ENCODE data around the gene MACF1. TPM values are rescaled to one million over a fixed set of nuclear protein-coding genes. Genes with fewer than 3 reads are reported as not detected.
"Not testable (repeated sequence)": the region's sequence is repeated elsewhere in the genome, so short reads cannot be mapped to it uniquely, and the experiment has no call there.

The MACF1 gene
- total RNA-seq, 1 donor from 2014 or later, result 226 TPM

DNA sequence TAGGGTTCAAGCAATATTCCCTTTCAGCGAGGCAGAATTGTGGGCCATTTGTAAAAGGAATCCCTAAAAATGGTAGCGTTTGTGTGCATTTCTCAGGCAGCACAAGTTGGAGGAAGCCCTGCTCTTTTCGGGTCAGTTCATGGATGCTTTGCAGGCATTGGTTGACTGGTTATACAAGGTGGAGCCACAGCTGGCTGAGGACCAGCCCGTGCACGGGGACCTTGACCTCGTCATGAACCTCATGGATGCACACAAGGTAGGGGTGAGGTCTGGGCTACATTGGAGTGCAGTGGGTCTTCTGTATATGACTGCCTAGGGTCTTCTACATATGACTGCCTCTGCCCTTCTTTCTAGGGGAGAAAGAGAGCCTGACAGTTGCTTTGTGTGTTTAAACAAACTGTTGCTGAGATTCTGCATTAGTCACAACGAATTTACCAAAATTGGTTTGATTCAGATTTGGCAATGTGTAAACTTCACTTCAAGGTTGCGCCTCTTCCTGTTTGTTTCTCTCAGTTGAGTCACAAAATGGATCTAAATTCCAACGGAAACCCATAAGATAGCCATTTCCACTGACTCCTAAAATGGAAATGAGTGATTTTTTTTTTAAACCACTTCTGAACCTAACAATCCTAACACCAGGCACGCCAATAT lies 246.6 kb downstream of the MACF1 start:
- no peaks in the 10 kb centered on the region for H3K4me1 ChIP-seq (ENCODE audit: control insufficient read depth in 3 of 3, insufficient read depth in 3 of 3, low read length in 3 of 3)
- no peak overlapping the region for H3K27ac ChIP-seq (ENCODE audit: low read depth, low read length)
- H3K9ac ChIP-seq (ENCODE audit: low read depth in 1 of 3, low read length in 3 of 3), result no peak overlapping the region
- no peaks in the 10 kb centered on the region for H3K9me3 ChIP-seq (ENCODE audit: control insufficient read depth in 3 of 3, low read length in 3 of 3)
- H3K36me3 ChIP-seq (ENCODE audit: control insufficient read depth in 3 of 3, insufficient read depth in 3 of 3, low read length in 3 of 3), result peaks cover 70 to 90% (median 85%) of the 10 kb centered on the region in 3 donors
- no peak overlapping the region for H3K4me3 ChIP-seq (ENCODE audit: low read length in 3 of 3)
- no peaks in the 10 kb centered on the region for H3K27me3 ChIP-seq (ENCODE audit: control insufficient read depth in 3 of 3, insufficient read depth in 3 of 3, low read length in 3 of 3)

DNA sequence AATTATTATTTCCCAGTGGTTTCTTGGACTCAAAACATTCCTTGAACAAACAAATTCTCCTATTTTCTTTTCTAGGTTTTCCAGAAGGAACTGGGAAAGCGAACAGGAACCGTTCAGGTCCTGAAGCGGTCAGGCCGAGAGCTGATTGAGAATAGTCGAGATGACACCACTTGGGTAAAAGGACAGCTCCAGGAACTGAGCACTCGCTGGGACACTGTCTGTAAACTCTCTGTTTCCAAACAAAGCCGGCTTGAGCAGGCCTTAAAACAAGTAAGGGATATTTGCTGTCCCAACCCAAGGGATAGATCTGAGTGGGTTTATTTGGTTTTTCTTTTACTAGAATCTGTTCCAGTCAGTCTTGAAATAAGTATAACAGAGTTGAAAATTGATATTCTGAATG lies 247.6 kb downstream of the MACF1 start:
- H3K27me3 ChIP-seq (ENCODE audit: control insufficient read depth in 3 of 3, insufficient read depth in 3 of 3, low read length in 3 of 3), result no peaks in the 10 kb centered on the region
- no peak overlapping the region for H3K4me3 ChIP-seq (ENCODE audit: low read length in 3 of 3)
- no peaks in the 10 kb centered on the region for H3K4me1 ChIP-seq (ENCODE audit: control insufficient read depth in 3 of 3, insufficient read depth in 3 of 3, low read length in 3 of 3)
- no peaks in the 10 kb centered on the region for H3K9me3 ChIP-seq (ENCODE audit: control insufficient read depth in 3 of 3, low read length in 3 of 3)
- H3K9ac ChIP-seq (ENCODE audit: low read depth in 1 of 3, low read length in 3 of 3), result no peak overlapping the region
- H3K27ac ChIP-seq (ENCODE audit: low read depth, low read length), result no peak overlapping the region
- H3K36me3 ChIP-seq (ENCODE audit: control insufficient read depth in 3 of 3, insufficient read depth in 3 of 3, low read length in 3 of 3), result peaks cover 79 to 91% (median 88%) of the 10 kb centered on the region in 3 donors

DNA sequence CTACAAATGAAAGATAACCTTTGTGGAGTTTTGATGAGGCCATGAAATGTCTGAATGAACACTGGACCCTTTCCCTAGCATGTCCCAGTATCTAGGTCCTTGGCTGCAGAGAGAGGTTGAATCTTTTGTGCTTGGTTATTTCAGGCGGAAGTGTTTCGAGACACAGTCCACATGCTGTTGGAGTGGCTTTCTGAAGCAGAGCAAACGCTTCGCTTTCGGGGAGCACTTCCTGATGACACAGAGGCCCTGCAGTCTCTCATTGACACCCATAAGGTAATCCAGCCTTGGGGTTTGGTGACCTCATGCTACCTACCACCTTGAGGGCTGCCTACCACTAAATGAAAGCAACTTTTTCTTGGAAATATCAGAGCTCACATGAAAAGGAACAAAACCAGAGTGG lies 248.0 kb downstream of the MACF1 start:
- Histone ChIP-seq H3K9me3 (ENCODE audit: control insufficient read depth in 3 of 3, low read length in 3 of 3) (no peaks in the 10 kb centered on the region), H3K9ac (ENCODE audit: low read depth in 1 of 3, low read length in 3 of 3) (no peak overlapping the region), H3K27ac (ENCODE audit: low read depth, low read length) (no peak overlapping the region), H3K27me3 (ENCODE audit: control insufficient read depth in 3 of 3, insufficient read depth in 3 of 3, low read length in 3 of 3) (no peaks in the 10 kb centered on the region), H3K4me1 (ENCODE audit: control insufficient read depth in 3 of 3, insufficient read depth in 3 of 3, low read length in 3 of 3) (no peaks in the 10 kb centered on the region), H3K36me3 (ENCODE audit: control insufficient read depth in 3 of 3, insufficient read depth in 3 of 3, low read length in 3 of 3) (peaks cover 79 to 91% (median 88%) of the 10 kb centered on the region in 3 donors), H3K4me3 (ENCODE audit: low read length in 3 of 3) (no peak overlapping the region)

DNA sequence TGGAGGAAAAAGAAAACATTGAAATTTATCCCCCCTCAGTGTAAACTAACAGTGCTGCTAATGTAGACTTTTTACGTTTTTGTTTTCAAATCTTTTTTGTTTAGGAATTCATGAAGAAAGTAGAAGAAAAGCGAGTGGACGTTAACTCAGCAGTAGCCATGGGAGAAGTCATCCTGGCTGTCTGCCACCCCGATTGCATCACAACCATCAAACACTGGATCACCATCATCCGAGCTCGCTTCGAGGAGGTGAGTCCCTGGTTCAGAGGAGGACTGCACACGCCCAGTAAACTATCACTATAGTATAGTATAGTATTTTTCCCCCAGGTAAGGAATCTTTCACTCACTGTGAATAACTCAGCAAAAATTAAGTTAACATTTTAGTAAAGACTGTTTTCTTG lies 249.1 kb downstream of the MACF1 start:
- H3K4me1 ChIP-seq (ENCODE audit: control insufficient read depth in 3 of 3, insufficient read depth in 3 of 3, low read length in 3 of 3), result no peaks in the 10 kb centered on the region
- no peaks in the 10 kb centered on the region for H3K27me3 ChIP-seq (ENCODE audit: control insufficient read depth in 3 of 3, insufficient read depth in 3 of 3, low read length in 3 of 3)
- H3K4me3 ChIP-seq (ENCODE audit: low read length in 3 of 3), result no peak overlapping the region
- H3K36me3 ChIP-seq (ENCODE audit: control insufficient read depth in 3 of 3, insufficient read depth in 3 of 3, low read length in 3 of 3), result peaks cover 79 to 90% (median 88%) of the 10 kb centered on the region in 3 donors
- no peak overlapping the region for H3K27ac ChIP-seq (ENCODE audit: low read depth, low read length)
- H3K9ac ChIP-seq (ENCODE audit: low read depth in 1 of 3, low read length in 3 of 3), result no peak overlapping the region
- no peaks in the 10 kb centered on the region for H3K9me3 ChIP-seq (ENCODE audit: control insufficient read depth in 3 of 3, low read length in 3 of 3)

DNA sequence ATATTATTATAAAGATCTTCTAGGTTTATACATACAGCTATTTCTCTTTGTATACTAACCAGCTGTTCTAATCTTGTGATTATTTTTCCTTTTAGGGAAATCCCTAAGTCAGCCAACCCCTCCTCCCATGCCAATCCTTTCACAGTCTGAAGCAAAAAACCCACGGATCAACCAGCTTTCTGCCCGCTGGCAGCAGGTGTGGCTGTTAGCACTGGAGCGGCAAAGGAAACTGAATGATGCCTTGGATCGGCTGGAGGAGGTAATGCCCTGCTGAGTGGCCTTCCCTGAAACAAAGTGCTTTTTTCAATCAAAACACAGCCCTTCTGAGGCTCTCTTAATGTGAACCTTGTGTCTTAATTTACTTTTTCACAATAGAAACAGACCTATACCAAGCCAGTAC lies 254.5 kb downstream of the MACF1 start:
- H3K27me3 ChIP-seq (ENCODE audit: control insufficient read depth in 3 of 3, insufficient read depth in 3 of 3, low read length in 3 of 3), result no peaks in the 10 kb centered on the region
- H3K9ac ChIP-seq (ENCODE audit: low read depth in 1 of 3, low read length in 3 of 3), result no peak overlapping the region
- peaks cover 85 to 94% (median 94%) of the 10 kb centered on the region in 3 donors for H3K36me3 ChIP-seq (ENCODE audit: control insufficient read depth in 3 of 3, insufficient read depth in 3 of 3, low read length in 3 of 3)
- no peak overlapping the region for H3K4me3 ChIP-seq (ENCODE audit: low read length in 3 of 3)
- H3K9me3 ChIP-seq (ENCODE audit: control insufficient read depth in 3 of 3, low read length in 3 of 3), result no peaks in the 10 kb centered on the region
- no peak overlapping the region for H3K27ac ChIP-seq (ENCODE audit: low read depth, low read length)
- H3K4me1 ChIP-seq (ENCODE audit: control insufficient read depth in 3 of 3, insufficient read depth in 3 of 3, low read length in 3 of 3), result no peaks in the 10 kb centered on the region

DNA sequence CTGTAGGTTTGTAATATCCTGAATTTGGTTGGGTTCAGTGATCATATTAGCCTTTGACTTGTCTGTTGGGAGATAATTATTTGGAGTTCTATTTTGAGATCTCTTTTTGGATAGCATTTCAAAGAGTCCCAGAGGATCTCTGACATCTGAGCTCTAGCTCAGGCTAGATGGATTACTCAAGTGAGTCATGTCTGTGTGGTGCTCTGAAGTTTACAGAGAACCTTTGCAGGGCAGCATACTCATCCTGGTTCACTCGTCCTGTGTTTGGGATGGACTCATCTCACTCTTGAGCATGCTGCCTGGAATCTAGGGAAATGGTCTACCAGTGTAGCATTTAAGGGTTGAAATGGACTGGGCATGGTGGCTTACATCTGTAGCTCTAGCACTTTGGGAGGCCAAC lies 257.6 kb downstream of the MACF1 start:
- no peak overlapping the region for H3K4me3 ChIP-seq (ENCODE audit: low read length in 3 of 3)
- H3K9ac ChIP-seq (ENCODE audit: low read depth in 1 of 3, low read length in 3 of 3), result no peak overlapping the region
- no peaks in the 10 kb centered on the region for H3K27me3 ChIP-seq (ENCODE audit: control insufficient read depth in 3 of 3, insufficient read depth in 3 of 3, low read length in 3 of 3)
- H3K27ac ChIP-seq (ENCODE audit: low read depth, low read length), result no peak overlapping the region
- H3K4me1 ChIP-seq (ENCODE audit: control insufficient read depth in 3 of 3, insufficient read depth in 3 of 3, low read length in 3 of 3), result no peaks in the 10 kb centered on the region
- H3K36me3 ChIP-seq (ENCODE audit: control insufficient read depth in 3 of 3, insufficient read depth in 3 of 3, low read length in 3 of 3), result peaks cover 63 to 92% (median 88%) of the 10 kb centered on the region in 3 donors
- H3K9me3 ChIP-seq (ENCODE audit: control insufficient read depth in 3 of 3, low read length in 3 of 3), result no peaks in the 10 kb centered on the region

DNA sequence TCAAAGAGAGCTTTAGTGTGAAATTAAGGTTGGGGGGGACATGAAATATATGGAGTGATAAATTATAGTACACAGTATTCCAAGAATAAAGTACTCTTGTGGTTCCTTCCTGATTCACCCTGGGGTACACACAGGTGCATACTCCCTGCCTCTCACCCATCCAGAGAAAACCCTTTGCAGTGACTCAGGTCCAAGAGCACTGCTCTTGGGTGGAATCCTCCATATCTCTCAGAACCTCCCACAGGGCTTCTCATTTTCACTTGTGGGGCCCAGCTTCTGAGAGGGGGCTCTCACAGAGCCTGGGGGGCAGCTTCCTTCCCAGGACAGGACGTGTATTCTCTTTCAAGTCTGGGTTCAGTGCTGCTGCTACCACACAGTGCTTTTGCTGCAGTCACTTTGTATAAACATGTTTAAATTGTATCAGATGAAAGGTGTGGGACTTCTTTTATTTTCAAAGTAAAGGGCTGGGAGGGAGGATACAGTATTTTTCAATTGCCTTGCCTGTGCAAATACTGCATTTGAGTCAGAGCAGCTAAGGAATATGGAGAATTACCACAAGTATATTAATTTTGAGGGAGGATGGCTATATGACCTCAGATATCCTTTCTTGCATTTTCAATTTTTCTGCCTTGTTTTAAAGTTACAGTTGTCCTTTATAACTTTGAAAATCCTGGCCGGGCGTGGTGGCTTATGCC lies 262.1 kb downstream of the MACF1 start:
- H3K36me3 ChIP-seq (ENCODE audit: control insufficient read depth in 3 of 3, insufficient read depth in 3 of 3, low read length in 3 of 3), result peaks cover 36 to 86% (median 74%) of the 10 kb centered on the region in 3 donors
- no peak overlapping the region for H3K4me3 ChIP-seq (ENCODE audit: low read length in 3 of 3)
- no peak overlapping the region for H3K27ac ChIP-seq (ENCODE audit: low read depth, low read length)
- no peaks in the 10 kb centered on the region for H3K4me1 ChIP-seq (ENCODE audit: control insufficient read depth in 3 of 3, insufficient read depth in 3 of 3, low read length in 3 of 3)
- H3K9me3 ChIP-seq (ENCODE audit: control insufficient read depth in 3 of 3, low read length in 3 of 3), result no peaks in the 10 kb centered on the region
- H3K27me3 ChIP-seq (ENCODE audit: control insufficient read depth in 3 of 3, insufficient read depth in 3 of 3, low read length in 3 of 3), result no peaks in the 10 kb centered on the region
- H3K9ac ChIP-seq (ENCODE audit: low read depth in 1 of 3, low read length in 3 of 3), result no peak overlapping the region

DNA sequence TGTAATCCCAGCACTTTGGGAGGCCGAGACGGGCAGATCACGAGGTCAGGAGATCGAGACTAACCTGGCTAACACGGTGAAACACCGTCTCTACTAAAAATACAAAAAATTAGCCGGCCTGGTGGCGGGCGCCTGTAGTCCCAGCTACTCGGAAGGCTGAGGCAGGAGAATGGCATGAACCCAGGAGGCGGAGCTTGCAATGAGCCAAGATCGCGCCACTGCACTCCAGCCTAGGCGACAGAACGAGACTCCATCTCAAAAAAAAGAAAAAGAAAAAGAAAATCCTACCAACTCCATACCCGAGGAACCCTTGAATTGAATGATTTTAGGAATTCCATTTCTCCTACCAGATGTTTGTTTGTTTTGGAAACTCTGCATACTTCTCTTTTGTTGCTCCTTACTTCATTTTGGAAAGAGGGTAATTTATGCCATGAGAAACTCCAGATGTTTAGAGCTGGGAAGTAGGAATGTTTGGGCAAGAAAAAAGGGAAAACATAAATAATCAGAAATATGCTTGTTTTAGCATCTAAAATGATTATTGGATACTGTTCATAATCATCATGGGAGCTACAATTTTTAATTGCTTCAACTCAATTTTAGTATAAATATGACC lies 262.7 kb downstream of the MACF1 start:
- not testable (repeated sequence) for H3K4me1 ChIP-seq (ENCODE audit: control insufficient read depth in 3 of 3, insufficient read depth in 3 of 3, low read length in 3 of 3); H3K27ac ChIP-seq (ENCODE audit: low read depth, low read length); H3K4me3 ChIP-seq (ENCODE audit: low read length in 3 of 3); H3K9ac ChIP-seq (ENCODE audit: low read depth in 1 of 3, low read length in 3 of 3); H3K9me3 ChIP-seq (ENCODE audit: control insufficient read depth in 3 of 3, low read length in 3 of 3); H3K27me3 ChIP-seq (ENCODE audit: control insufficient read depth in 3 of 3, insufficient read depth in 3 of 3, low read length in 3 of 3)
- peaks cover 31 to 84% (median 72%) of the 10 kb centered on the region in 3 donors for H3K36me3 ChIP-seq (ENCODE audit: control insufficient read depth in 3 of 3, insufficient read depth in 3 of 3, low read length in 3 of 3)

DNA sequence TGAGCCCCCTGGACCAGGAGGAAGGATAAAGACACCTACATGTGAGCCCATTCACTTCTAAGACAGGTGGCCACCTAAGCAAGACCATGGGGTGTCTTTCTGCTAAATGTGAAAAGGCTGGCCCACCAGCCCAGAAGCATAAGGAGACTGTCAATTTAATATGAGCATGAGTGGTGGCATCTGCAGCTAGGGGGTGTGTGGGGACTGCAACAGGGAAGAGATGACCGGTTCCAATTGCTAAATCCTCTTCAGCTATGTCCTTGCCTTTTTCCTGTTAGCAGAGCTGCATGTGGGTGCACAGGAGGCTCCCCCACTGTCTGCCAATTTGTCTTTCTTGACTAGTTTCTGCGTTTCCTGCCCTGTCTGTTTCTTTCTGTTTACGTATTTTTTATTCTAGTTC lies 264.7 kb downstream of the MACF1 start:
- Histone ChIP-seq H3K4me3 (ENCODE audit: low read length in 3 of 3) (no peak overlapping the region), H3K36me3 (ENCODE audit: control insufficient read depth in 3 of 3, insufficient read depth in 3 of 3, low read length in 3 of 3) (peaks cover 13 to 74% (median 67%) of the 10 kb centered on the region in 3 donors), H3K9ac (ENCODE audit: low read depth in 1 of 3, low read length in 3 of 3) (no peak overlapping the region), H3K4me1 (ENCODE audit: control insufficient read depth in 3 of 3, insufficient read depth in 3 of 3, low read length in 3 of 3) (no peaks in the 10 kb centered on the region), H3K27me3 (ENCODE audit: control insufficient read depth in 3 of 3, insufficient read depth in 3 of 3, low read length in 3 of 3) (no peaks in the 10 kb centered on the region), H3K27ac (ENCODE audit: low read depth, low read length) (no peak overlapping the region), H3K9me3 (ENCODE audit: control insufficient read depth in 3 of 3, low read length in 3 of 3) (no peaks in the 10 kb centered on the region)

DNA sequence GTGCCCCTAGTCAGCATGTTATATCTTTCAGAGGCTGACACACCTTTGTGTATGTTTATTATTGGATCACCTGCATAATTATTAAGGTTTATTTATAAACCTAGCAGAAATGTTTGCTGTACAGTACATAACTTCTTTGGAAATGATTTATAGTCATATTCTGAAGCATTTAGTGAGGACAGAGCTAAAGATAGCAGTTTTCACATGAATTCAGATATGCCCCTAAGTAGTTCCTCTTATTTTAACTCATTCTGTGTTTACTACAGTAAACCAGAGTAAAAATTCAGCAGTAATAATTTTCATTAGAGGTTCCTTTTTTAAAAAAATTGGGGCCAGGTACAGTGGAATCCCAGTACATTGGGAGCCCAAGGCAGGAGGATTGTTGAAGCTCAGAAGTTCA lies 265.5 kb downstream of the MACF1 start:
- Histone ChIP-seq H3K4me1 (ENCODE audit: control insufficient read depth in 3 of 3, insufficient read depth in 3 of 3, low read length in 3 of 3) (no peaks in the 10 kb centered on the region), H3K9ac (ENCODE audit: low read depth in 1 of 3, low read length in 3 of 3) (no peak overlapping the region), H3K36me3 (ENCODE audit: control insufficient read depth in 3 of 3, insufficient read depth in 3 of 3, low read length in 3 of 3) (peaks cover 11 to 72% (median 62%) of the 10 kb centered on the region in 3 donors), H3K4me3 (ENCODE audit: low read length in 3 of 3) (no peak overlapping the region), H3K27me3 (ENCODE audit: control insufficient read depth in 3 of 3, insufficient read depth in 3 of 3, low read length in 3 of 3) (no peaks in the 10 kb centered on the region), H3K9me3 (ENCODE audit: control insufficient read depth in 3 of 3, low read length in 3 of 3) (no peaks in the 10 kb centered on the region), H3K27ac (ENCODE audit: low read depth, low read length) (no peak overlapping the region)

All from skeletal muscle tissue (tissue), 4 donors.